ENCODE data around the gene WDR70.
A peak's percentile ranks its signal among the peaks of the same experiment; 100 is the strongest.
"Not testable (repeated sequence)": the region's sequence is repeated elsewhere in the genome, so short reads cannot be mapped to it uniquely, and the experiment has no call there.

Gene WDR70

GRCh38 chr5:37672118-37672588 is 293.0 kb downstream of the WDR70 start:
- not testable (repeated sequence) for H3K4me3 ChIP-seq (ENCODE audit: low read length); H3K9ac ChIP-seq (ENCODE audit: low read depth, low read length); H3K27me3 ChIP-seq (ENCODE audit: control insufficient read depth, insufficient read depth, low read length); H3K9me3 ChIP-seq (replicated peaks; ENCODE audit: low read length); H3K4me2 ChIP-seq (ENCODE audit: low read length); H3K36me3 ChIP-seq (ENCODE audit: insufficient read depth, low read length)
- peaks cover 13% of the 10 kb centered on the region for H3K4me1 ChIP-seq (ENCODE audit: control insufficient read depth, insufficient read depth, low read length)

- H3K4me2 ChIP-seq (ENCODE audit: low read length); H3K9me3 ChIP-seq (replicated peaks; ENCODE audit: low read length); H3K4me3 ChIP-seq (ENCODE audit: low read length); H3K27me3 ChIP-seq (ENCODE audit: control insufficient read depth, insufficient read depth, low read length); H3K9ac ChIP-seq (ENCODE audit: low read depth, low read length); H3K4me1 ChIP-seq (ENCODE audit: control insufficient read depth, insufficient read depth, low read length); H3K36me3 ChIP-seq (ENCODE audit: insufficient read depth, low read length): not testable (repeated sequence)
Observed at GRCh38 chr5:37674361-37674760, 295.2 kb downstream of the WDR70 start.

- H3K9ac ChIP-seq (ENCODE audit: low read depth, low read length); H3K4me2 ChIP-seq (ENCODE audit: low read length); H3K4me1 ChIP-seq (ENCODE audit: control insufficient read depth, insufficient read depth, low read length); H3K36me3 ChIP-seq (ENCODE audit: insufficient read depth, low read length); H3K27me3 ChIP-seq (ENCODE audit: control insufficient read depth, insufficient read depth, low read length); H3K9me3 ChIP-seq (replicated peaks; ENCODE audit: low read length); H3K4me3 ChIP-seq (ENCODE audit: low read length): not testable (repeated sequence)
Observed at GRCh38 chr5:37679326-37679725, 300.2 kb downstream of the WDR70 start.

GRCh38 chr5:37679903-37680302 is 300.8 kb downstream of the WDR70 start:
- not testable (repeated sequence) for H3K4me3 ChIP-seq (ENCODE audit: low read length)

GRCh38 chr5:37683072-37683471 is 304.0 kb downstream of the WDR70 start:
- H3K36me3 ChIP-seq (ENCODE audit: insufficient read depth, low read length) = no peaks in the 10 kb centered on the region
- no peaks in the 10 kb centered on the region for H3K4me1 ChIP-seq (ENCODE audit: control insufficient read depth, insufficient read depth, low read length)
- H3K9me3 ChIP-seq (replicated peaks; ENCODE audit: low read length) = no peaks in the 10 kb centered on the region
- H3K27me3 ChIP-seq (ENCODE audit: control insufficient read depth, insufficient read depth, low read length) = no peaks in the 10 kb centered on the region
- no peak overlapping the region for H3K9ac ChIP-seq (ENCODE audit: low read depth, low read length)
- no peak overlapping the region for H3K4me3 ChIP-seq (ENCODE audit: low read length)
- no peak overlapping the region for H3K4me2 ChIP-seq (ENCODE audit: low read length)

More at GRCh38 chr5:37679903-37680302, 300.8 kb downstream of the WDR70 start:
- H3K36me3 ChIP-seq (ENCODE audit: insufficient read depth, low read length); H3K4me2 ChIP-seq (ENCODE audit: low read length); H3K4me1 ChIP-seq (ENCODE audit: control insufficient read depth, insufficient read depth, low read length); H3K9me3 ChIP-seq (replicated peaks; ENCODE audit: low read length); H3K27me3 ChIP-seq (ENCODE audit: control insufficient read depth, insufficient read depth, low read length); H3K9ac ChIP-seq (ENCODE audit: low read depth, low read length): not testable (repeated sequence)

GRCh38 chr5:37685211-37685610 is 306.1 kb downstream of the WDR70 start:
- H3K27me3 ChIP-seq (ENCODE audit: control insufficient read depth, insufficient read depth, low read length) = no peaks in the 10 kb centered on the region
- no peaks in the 10 kb centered on the region for H3K4me1 ChIP-seq (ENCODE audit: control insufficient read depth, insufficient read depth, low read length)
- no peaks in the 10 kb centered on the region for H3K9me3 ChIP-seq (replicated peaks; ENCODE audit: low read length)
- H3K36me3 ChIP-seq (ENCODE audit: insufficient read depth, low read length) = no peaks in the 10 kb centered on the region
- no peak overlapping the region for H3K4me3 ChIP-seq (ENCODE audit: low read length)
- H3K9ac ChIP-seq (ENCODE audit: low read depth, low read length) = no peak overlapping the region
- H3K4me2 ChIP-seq (ENCODE audit: low read length) = no peak overlapping the region

GRCh38 chr5:37685816-37686215 is 306.7 kb downstream of the WDR70 start:
- no peak overlapping the region for H3K9ac ChIP-seq (ENCODE audit: low read depth, low read length)
- no peak overlapping the region for H3K4me2 ChIP-seq (ENCODE audit: low read length)
- no peaks in the 10 kb centered on the region for H3K27me3 ChIP-seq (ENCODE audit: control insufficient read depth, insufficient read depth, low read length)
- H3K9me3 ChIP-seq (replicated peaks; ENCODE audit: low read length) = no peaks in the 10 kb centered on the region
- no peaks in the 10 kb centered on the region for H3K36me3 ChIP-seq (ENCODE audit: insufficient read depth, low read length)
- no peaks in the 10 kb centered on the region for H3K4me1 ChIP-seq (ENCODE audit: control insufficient read depth, insufficient read depth, low read length)
- no peak overlapping the region for H3K4me3 ChIP-seq (ENCODE audit: low read length)

- not testable (repeated sequence) for H3K4me2 ChIP-seq (ENCODE audit: low read length); H3K4me3 ChIP-seq (ENCODE audit: low read length); H3K36me3 ChIP-seq (ENCODE audit: insufficient read depth, low read length); H3K9me3 ChIP-seq (replicated peaks; ENCODE audit: low read length); H3K4me1 ChIP-seq (ENCODE audit: control insufficient read depth, insufficient read depth, low read length); H3K27me3 ChIP-seq (ENCODE audit: control insufficient read depth, insufficient read depth, low read length); H3K9ac ChIP-seq (ENCODE audit: low read depth, low read length)
Observed at GRCh38 chr5:37688925-37689324, 309.8 kb downstream of the WDR70 start.

- not testable (repeated sequence) for H3K36me3 ChIP-seq (ENCODE audit: insufficient read depth, low read length); H3K4me2 ChIP-seq (ENCODE audit: low read length); H3K4me3 ChIP-seq (ENCODE audit: low read length); H3K9me3 ChIP-seq (replicated peaks; ENCODE audit: low read length); H3K27me3 ChIP-seq (ENCODE audit: control insufficient read depth, insufficient read depth, low read length); H3K9ac ChIP-seq (ENCODE audit: low read depth, low read length)
- H3K4me1 ChIP-seq (ENCODE audit: control insufficient read depth, insufficient read depth, low read length) = peaks cover 14% of the 10 kb centered on the region
Observed at GRCh38 chr5:37694333-37694732, 315.2 kb downstream of the WDR70 start.

- Histone ChIP-seq H3K4me3 (ENCODE audit: low read length) (no peak overlapping the region), H3K36me3 (ENCODE audit: insufficient read depth, low read length) (no peaks in the 10 kb centered on the region), H3K9ac (ENCODE audit: low read depth, low read length) (no peak overlapping the region), H3K9me3 (replicated peaks; ENCODE audit: low read length) (no peaks in the 10 kb centered on the region), H3K4me2 (ENCODE audit: low read length) (no peak overlapping the region), H3K27me3 (ENCODE audit: control insufficient read depth, insufficient read depth, low read length) (no peaks in the 10 kb centered on the region), H3K4me1 (ENCODE audit: control insufficient read depth, insufficient read depth, low read length) (peaks cover 14% of the 10 kb centered on the region)
Observed at GRCh38 chr5:37694867-37695266, 315.7 kb downstream of the WDR70 start.

GRCh38 chr5:37695647-37696046 is 316.5 kb downstream of the WDR70 start:
- H3K9me3 ChIP-seq (replicated peaks; ENCODE audit: low read length) = no peaks in the 10 kb centered on the region
- H3K4me2 ChIP-seq (ENCODE audit: low read length) = no peak overlapping the region
- no peak overlapping the region for H3K4me3 ChIP-seq (ENCODE audit: low read length)
- no peaks in the 10 kb centered on the region for H3K36me3 ChIP-seq (ENCODE audit: insufficient read depth, low read length)
- peaks cover 14% of the 10 kb centered on the region for H3K4me1 ChIP-seq (ENCODE audit: control insufficient read depth, insufficient read depth, low read length)
- H3K27me3 ChIP-seq (ENCODE audit: control insufficient read depth, insufficient read depth, low read length) = no peaks in the 10 kb centered on the region
- H3K9ac ChIP-seq (ENCODE audit: low read depth, low read length) = no peak overlapping the region

- no peaks in the 10 kb centered on the region for H3K36me3 ChIP-seq (ENCODE audit: insufficient read depth, low read length)
- H3K4me2 ChIP-seq (ENCODE audit: low read length) = peak overlapping the region; percentile 5
- no peak overlapping the region for H3K9ac ChIP-seq (ENCODE audit: low read depth, low read length)
Observed at GRCh38 chr5:37696190-37697021, 317.3 kb downstream of the WDR70 start.

More at GRCh38 chr5:37696190-37697021, 317.3 kb downstream of the WDR70 start:
- Histone ChIP-seq H3K27me3 (ENCODE audit: control insufficient read depth, insufficient read depth, low read length) (no peaks in the 10 kb centered on the region), H3K9me3 (replicated peaks; ENCODE audit: low read length) (no peaks in the 10 kb centered on the region), H3K4me3 (ENCODE audit: low read length) (no peak overlapping the region), H3K4me1 (ENCODE audit: control insufficient read depth, insufficient read depth, low read length) (peaks cover 14% of the 10 kb centered on the region)
